Activated CD4-positive, alpha-beta T cell treated with anti-CD3 and anti-CD28 coated beads, Interleukin-2, amount 50 U/mL, for 48 hours (primary cell): Measurements from ENCODE around the gene SAMD3.
"Not testable (repeated sequence)": the region's sequence is repeated elsewhere in the genome, so short reads cannot be mapped to it uniquely, and the experiment has no call there.

Source experiments
- DNase-seq, 2 experiments: peaks; one replicate each; pipeline ENCODE4 v3.0.0-alpha.2; 2020

SAMD3 gene

DNA sequence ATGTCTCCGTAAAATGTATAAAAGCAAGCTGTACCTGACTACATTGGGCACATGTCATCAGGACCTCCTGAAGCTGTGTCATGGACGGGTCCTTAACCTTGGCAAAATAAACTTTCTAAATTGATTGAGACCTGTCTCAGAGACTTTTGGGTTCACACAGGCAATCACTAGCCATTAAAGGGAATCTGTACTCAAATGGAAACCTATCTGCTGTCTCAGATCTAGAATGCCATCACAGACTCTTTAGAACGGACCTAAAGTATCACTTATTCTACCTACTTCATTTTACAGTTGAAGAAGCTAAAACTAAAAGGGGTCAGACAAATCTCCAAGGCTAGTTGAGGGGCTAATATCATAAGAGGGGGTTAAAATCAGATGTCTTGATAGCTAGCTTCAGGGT is 11.1 kb downstream of the SAMD3 start:
- DNase-seq, result no peak

DNA sequence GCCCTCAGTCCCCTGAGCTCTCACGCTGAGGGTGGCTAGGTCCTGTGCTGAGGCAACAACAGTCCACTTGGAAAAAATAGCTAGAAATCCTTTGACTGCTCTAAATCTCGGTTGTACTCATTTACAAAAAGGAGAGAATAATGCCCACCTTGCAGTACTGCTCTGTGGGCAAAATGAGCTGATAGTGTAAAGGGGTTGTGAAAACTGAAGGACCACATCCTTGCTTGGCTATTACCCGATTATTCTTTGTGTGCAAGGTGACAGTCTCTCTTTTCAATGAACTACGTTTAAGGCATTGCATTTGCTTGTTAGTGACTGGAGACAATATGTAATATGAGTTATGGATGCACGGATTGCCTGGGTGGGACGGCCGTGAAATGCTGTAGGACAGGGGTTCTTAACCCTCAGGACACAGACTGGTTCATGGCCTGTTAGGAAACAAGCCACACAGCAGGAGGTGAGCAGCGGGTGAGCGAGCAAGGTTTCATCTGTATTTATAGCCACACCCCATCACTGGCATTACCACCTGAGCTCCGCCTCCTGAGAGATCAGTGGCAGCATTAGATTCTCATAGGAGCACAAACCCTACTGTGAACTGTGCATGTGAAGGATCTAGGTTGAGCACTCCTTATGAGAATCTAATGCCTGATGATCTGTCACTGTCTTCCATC is 14.6 kb downstream of the SAMD3 start:
- DNase-seq, result no peak

- no peak for DNase-seq
Measured at GRCh38 chr6:130206479-130206878, 16.3 kb downstream of the SAMD3 start.

DNA sequence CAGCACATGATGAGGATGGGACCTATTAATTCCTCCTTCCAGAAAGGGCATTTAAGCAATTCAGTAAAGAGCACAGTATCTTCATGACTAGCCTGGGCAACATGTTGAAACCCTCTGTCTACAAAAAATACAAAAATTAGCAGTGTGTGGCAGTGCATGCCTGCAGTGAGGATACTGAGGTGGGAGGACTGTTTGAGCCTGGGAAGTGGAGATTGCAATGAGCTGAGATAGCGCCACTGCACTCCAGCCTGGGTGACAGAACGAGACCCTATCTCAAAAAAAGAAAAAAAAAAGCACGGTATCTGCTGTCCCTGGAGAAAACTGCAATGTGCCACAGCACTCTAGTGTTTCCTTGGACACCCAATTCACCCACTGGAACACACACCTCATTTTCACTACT is 18.4 kb downstream of the SAMD3 start:
- DNase-seq, result no peak

DNA sequence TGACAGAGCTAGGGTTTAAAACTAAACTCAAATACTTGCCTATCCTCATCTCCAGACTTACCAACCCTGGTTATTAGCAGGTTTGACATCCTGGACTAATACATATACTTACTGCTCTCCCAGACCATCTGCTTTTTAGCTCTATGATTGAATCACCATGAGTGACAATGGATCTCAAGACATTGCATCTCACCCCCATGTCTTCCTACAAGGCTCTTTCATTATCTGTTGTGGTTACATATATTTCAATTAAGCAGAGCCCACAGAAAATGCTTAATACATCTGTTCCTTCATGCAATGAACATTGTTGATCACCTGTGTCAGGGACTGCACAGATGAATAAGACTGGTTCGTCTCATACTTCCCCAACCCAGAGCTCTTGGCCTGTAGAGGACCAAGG is 19.4 kb downstream of the SAMD3 start:
- no peak for DNase-seq

DNA sequence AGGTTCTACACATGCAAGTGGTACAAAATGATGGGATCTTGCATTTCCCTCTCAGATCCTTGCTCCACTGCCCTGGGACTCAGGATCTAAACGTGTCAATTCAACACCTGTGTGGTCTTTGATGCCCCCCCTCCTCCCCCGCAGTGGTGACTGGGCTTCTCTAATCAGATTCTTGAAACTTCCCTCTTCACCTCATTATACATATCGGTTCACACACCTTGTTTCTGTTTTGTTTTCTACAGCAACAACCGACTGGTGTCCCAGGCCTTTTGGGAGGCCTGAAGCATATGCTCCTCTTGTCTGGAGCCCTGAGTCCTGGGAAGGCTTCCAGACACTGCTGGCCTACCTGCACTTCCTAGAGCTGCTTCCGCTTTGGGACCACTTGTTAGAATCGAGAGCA is 20.0 kb downstream of the SAMD3 start:
- DNase-seq, result no peak

DNA sequence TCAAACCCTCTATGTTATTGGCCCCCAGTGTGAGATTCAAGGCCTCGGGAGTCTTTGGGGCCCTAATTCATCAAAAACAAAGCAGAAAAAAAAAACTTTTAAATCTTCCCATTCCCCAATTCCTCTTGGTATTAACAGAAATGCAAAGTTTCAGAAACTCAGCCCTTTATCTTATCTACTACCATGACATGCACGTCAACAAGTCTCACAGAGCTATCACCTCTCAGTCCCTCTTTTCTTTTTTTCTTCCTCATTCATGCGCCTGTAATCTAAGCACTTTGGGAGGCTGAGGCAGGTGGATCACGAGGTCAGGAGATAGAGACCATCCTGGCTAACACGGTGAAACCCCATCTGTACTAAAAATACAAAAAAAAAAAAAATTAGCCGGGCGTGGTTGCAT is 22.7 kb downstream of the SAMD3 start:
- no peak for DNase-seq

DNA sequence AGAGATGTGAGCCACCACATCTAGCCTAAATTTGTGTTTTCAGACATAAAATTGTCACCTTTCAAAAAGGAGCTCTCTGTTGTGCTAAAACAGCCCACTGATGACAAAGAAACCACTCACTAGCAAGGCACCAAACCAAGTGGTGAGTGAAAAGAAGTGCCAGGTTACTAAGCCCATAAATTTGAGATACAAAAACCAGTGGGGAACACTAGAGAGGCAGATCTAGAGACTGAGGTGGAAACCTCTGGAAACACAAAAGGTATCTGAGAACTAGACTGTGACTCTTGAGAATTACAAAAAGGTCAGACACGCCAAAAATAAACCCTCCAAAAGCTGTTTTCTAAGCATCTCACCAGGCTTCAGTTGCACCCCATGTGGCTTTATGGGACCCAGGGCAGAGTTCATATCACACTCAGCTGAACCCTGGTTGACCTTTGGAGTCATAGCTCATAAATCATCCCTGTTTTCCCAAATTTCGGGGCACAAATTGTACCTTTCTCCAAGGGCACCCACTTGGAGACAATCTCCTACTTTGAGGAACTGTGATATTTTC is 24.2 kb downstream of the SAMD3 start:
- no peak for DNase-seq

- not testable (repeated sequence) for DNase-seq
Measured at GRCh38 chr6:130197816-130198482, 24.8 kb downstream of the SAMD3 start.

GRCh38 chr6:130194434-130194833 is 28.3 kb downstream of the SAMD3 start:
- DNase-seq, result not testable (repeated sequence)

GRCh38 chr6:130190701-130191690 is 31.8 kb downstream of the SAMD3 start:
- no peak for DNase-seq

- no peak for DNase-seq
Measured at GRCh38 chr6:130189531-130190397, 33.0 kb downstream of the SAMD3 start.

GRCh38 chr6:130188207-130188899 is 34.4 kb downstream of the SAMD3 start:
- DNase-seq, result no peak

DNA sequence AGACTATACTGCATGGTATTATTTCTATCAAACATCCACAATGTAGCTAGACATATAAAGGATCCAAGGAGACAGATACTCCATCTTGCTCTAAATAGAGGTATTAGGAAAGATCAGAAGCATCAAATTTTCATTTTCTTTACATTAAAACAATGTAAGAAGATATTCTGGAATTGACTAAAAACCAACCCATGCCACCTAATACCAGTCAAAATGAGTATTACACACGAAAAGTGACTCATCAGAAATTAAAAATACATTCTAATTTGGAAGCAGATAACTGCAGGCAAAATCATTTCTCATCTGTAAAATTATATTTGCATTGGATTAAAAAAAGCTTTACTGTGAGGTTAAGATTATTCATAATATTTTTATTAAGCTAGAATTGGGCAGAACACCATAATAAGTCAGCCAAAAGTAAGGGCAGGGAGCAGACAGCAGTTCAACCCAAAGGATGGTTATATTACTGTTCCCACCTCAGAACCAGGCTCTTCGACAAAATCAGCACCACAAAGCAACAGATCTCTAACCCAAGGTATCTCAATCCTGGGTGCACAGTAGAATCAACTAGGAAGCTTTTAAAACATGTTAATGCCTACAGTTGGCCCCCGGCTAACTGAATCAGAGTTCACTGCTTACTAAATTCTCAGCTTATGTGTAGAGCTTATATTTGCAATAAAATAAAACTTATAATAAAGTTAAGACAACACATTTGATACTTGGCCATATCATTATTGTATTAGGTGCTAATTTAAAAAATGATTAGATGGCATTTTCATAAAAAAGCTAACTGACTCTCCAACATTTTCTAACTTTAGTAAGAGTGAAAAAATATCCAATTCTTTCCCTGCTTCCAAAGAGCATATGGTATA is 35.2 kb downstream of the SAMD3 start:
- DNase-seq, result no peak

DNA sequence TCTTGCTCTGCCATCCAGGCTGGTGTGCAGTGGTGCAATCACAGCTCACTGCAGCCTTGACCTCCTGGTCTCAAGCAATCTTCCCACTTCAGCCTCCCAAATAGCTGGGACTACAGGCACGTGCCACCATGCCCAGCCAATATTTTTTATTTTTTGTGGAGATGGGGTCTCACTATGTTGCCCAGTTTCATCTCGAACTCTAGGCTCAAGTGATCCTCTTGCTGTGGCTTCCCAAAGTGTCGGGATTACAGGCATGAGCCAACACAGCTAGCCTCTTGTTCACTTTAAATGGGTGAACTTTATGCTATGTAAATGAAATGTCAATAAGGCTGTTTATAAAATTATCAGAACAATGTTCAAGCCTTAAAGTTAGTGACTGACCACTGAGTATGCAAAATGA is 37.1 kb downstream of the SAMD3 start:
- no peak for DNase-seq

- peak in 1 of 2 experiments; percentile 14 for DNase-seq
Measured at GRCh38 chr6:130183271-130184222, 39.2 kb downstream of the SAMD3 start.

DNA sequence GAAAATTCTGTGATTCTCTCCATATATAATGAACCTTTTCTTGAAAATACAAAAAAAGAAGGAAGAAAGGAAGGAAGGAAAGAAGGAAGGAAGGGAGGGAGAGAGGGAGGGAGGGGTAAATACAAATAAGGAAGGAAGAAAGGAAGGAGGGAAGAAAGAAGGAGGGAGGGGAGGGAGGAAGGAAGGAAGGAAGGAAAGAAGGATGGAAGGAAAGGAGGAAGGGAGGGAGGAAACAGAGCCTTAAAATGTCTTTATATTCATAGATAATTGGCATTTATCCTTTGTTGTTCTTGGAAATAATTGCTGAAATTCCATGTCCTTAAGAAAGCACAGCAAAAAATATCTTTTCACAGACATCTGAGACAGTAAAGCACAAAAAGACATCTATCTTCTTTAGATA is 40.3 kb downstream of the SAMD3 start:
- DNase-seq, result no peak

DNA sequence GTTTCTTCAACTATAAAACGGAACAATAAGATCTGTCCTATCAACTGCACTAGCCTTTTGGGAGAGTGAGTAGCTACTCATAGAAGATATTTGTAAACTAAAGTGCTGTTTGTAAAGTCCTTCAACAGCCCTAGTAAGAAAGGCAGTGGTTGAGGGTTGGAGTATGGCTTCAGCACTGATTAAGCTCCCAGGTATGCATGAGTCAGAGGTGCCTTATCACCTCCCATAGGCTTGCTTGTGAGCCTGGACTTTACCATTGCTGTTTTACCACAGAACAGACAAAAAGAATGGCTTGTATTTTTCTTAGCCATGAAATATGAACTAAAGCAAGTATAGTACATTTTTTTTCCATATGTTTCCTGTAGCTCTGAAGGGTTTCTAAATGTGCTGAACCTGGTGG is 44.1 kb downstream of the SAMD3 start:
- DNase-seq, result no peak

DNA sequence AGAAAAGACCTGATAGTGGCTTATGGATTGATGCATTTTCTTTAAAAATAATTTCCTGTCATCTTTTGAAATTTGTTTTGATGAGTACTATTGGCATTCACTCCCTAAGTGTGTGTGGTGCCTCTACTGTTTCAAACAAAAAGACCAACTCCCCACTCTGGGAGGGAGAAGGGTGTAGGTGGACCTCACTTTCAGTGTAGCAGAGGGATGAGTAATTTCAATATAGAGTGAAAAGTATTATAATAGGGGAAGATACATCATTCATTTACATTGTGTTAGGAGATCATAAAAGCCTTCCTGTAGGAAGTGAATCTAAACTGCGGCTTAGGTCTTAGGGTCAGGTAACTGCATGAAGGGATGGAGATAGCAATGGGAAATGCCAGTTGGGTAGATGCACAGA is 46.4 kb downstream of the SAMD3 start:
- no peak for DNase-seq
